Activated CD8-positive, alpha-beta memory T cell treated with anti-CD3 and anti-CD28 coated beads for 4 hours (primary cell): ENCODE results near the gene PTPN22.

Source experiments
- DNase-seq, 2 donors: peaks; one replicate each; pipeline ENCODE4 v3.0.0-alpha.2; 2020; ENCODE audit warnings: low read depth in 2 of 2

The PTPN22 gene

DNA sequence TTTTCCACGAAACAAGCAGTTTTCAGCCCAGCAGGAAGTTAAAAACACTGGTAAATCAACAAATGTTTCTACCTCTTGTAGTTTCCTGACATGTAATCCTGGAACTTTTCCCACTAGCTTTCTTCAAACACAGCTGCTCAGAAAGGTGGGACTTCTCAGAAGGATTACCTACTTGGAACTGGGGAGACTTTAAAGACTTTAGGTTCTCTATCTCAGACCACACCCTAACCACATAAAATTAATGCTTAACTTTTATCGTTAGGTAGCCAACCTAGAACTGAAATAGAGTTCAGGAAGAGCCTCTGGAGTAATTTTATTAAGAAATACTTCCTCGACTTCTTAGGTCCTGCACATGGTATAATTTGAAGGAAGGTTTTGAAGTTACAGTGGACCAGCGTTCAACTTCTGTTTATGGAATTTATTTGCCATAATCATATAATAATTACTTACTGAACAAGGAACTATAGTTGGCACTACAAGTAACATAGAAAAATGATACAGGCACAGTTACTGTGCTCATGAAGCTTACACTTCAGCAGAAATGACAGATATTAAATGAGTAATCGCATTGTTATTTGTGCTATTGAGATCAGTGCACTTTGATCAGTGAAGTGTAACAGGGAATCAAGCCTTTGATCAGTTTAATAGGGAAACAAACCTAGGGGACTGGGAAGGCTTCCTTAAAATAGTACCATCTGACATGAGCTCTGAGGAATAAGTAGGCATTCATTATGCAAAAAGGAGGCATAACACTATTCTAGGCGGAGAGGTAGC, 16.1 kb upstream of the PTPN22 start, which contains the start of gene BCL2L15:
Gene BCL2L15 (minus strand): TSS at position 180 of the 774 bp plus-strand sequence. CDS start 206 bp downstream, outside the sequence.
- no peak for DNase-seq

- DNase-seq, result no peak
Measured at GRCh38 chr1:113886417-113887401, 15.2 kb upstream of the PTPN22 start.

DNA sequence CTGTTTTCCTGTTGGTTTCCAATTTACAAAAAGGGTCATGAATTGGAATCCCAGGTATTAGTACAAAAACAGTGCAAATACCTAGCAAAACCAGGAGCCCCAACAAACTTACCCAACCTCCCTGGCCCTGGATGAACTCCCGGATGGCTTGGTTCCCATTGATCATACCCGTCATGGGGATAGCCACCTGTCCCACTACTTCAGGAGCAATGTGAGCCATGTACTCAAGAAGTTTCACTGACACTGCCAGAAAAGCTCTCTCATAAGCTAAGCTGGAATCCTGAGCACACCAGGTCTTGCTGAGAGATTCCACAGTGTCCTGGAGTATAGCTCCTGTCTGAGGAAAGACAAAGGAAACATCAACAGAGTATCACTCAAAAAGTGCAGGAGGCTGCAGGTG, 10.1 kb upstream of the PTPN22 start:
- no peak for DNase-seq

DNA sequence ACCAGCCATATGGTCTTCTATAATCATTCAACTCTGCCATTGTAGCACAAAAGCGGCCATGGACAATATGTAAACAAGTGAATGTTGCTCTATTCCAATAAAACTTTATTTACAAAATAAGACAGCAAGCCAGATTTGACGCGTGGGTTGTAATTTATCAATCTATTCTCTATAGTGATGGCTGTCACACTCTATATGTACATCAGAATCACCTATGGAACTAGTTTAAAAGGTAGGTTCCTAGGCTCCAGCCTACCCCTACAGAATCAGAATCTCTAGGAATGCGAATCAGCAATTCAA, 8.2 kb upstream of the PTPN22 start:
- DNase-seq, result no peak

GRCh38 chr1:113876176-113876575, 4.7 kb upstream of the PTPN22 start:
- no peak for DNase-seq

- no peak for DNase-seq
Measured at GRCh38 chr1:113875714-113876113, 4.2 kb upstream of the PTPN22 start.

GRCh38 chr1:113874012-113874879, 2.7 kb upstream of the PTPN22 start:
- no peak for DNase-seq

GRCh38 chr1:113872219-113872935, 865 bp upstream of the PTPN22 start:
- no peak for DNase-seq

GRCh38 chr1:113870778-113871177, 734 bp downstream of the PTPN22 start:
- no peak for DNase-seq

- no peak for DNase-seq
Measured at GRCh38 chr1:113868387-113869083, 3.0 kb downstream of the PTPN22 start.

DNA sequence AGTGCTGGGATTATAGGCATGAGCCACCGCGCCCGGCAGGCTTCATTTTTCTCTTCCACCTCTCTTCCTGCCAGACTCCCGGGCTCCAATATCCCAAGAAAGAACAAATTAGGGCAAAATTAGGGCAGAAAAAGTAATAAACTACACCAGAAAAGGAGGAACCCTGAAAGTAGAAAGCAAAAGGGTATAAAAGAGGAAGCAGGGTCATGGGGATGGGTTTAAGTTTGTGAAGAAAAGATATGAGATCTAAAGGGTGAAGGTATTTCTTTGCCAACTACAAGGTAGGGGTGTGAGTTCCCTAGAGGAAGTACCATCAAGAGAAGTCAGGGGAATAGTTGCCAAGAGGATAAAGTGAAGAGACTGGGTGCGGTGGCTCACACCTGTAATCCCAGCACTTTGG, 9.9 kb downstream of the PTPN22 start:
- DNase-seq, result no peak

DNA sequence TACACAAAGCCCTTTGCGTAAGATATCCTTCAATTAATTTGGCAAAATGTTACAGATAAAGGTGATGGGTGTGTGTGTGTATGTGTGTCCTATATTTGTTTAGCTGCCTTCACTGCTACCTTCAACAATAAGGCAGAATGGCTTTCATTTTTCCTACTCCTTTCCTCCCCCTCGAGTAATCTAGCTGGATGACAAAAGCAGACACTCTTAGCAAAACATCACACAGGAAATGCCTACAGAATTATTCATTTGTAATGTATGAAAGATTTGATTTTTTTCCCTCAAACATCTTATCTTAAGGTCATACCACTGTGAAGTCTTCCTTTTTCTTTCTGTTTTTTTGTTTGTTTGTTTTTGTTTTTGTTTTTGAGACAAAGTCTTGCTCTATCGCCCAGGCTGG, 10.6 kb downstream of the PTPN22 start:
- no peak for DNase-seq

GRCh38 chr1:113859478-113860175, 11.9 kb downstream of the PTPN22 start:
- DNase-seq, result no peak

DNA sequence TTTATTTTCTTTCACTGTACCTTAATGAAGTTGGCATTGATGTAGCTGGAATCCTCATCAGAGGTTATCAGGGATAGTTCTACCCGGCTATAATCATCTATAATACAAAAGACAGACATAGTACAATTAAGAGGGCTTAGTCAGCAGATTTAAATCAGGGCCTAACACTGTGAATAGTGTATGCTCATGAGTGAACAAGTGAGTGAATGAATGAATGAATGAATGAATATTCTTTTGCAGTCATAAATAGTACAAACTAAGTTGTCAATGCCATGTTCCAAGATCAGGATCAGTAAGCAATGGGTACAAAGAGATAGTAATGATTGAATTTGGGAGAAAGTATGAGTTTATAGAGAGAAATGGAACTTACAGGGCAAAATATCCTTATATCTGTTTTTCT, 12.5 kb downstream of the PTPN22 start:
- DNase-seq, result no peak

DNA sequence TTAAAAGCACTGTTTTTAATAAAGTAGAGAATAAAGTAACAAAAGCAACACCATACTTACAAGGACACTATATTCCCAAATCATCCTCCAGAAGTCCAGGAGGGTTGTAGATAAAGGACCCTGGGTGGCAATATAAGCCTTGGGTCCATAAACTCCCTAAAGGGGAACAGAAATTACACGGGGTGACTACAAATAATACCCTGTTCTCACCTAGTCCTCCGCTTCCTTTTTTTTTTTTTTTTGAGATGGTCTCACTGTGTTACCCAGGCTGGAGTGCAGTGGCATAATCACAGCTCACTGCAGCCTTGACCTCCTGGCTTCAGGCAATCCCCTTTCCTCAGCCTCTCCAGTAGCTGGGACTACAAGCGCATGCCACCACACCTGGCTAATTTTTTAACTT, 13.1 kb downstream of the PTPN22 start:
- no peak for DNase-seq

DNA sequence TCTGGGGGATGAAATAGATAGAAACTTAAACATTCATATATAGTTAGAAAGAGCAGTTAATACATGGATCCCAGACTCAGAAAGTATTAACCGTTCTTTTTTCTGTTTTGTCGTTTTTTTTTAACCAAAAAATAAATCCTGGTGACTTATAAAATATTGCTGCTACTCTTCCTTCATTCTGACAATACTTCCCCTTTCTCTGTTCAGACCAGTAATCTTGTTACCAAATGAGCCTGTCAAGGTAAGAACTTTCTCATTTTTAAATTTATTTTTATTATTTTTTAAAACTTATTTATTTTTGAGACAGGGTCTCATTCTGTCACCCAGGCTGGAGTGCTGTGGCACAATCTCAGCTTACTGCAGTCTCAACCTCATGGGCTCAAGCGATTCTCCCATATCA, 13.7 kb downstream of the PTPN22 start:
- DNase-seq, result no peak

DNA sequence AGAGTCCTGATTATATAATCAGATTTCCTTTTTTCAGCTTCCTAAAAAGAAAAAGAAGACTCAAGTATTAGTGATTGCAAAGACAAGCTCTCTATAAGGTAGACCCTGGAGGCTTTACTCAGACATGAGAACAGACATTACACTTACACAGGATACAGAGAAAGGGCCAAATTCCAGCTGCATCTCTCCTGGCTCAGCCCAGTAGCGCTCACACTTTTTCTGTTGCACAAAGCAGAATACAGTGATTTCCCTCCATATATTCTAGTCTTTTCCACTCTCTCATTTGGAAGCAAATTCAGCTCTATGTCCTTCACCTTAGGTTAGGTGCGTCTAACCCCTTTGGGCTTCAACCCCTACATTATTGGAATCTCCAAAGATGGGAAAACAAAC, 15.1 kb downstream of the PTPN22 start:
- DNase-seq, result no peak

DNA sequence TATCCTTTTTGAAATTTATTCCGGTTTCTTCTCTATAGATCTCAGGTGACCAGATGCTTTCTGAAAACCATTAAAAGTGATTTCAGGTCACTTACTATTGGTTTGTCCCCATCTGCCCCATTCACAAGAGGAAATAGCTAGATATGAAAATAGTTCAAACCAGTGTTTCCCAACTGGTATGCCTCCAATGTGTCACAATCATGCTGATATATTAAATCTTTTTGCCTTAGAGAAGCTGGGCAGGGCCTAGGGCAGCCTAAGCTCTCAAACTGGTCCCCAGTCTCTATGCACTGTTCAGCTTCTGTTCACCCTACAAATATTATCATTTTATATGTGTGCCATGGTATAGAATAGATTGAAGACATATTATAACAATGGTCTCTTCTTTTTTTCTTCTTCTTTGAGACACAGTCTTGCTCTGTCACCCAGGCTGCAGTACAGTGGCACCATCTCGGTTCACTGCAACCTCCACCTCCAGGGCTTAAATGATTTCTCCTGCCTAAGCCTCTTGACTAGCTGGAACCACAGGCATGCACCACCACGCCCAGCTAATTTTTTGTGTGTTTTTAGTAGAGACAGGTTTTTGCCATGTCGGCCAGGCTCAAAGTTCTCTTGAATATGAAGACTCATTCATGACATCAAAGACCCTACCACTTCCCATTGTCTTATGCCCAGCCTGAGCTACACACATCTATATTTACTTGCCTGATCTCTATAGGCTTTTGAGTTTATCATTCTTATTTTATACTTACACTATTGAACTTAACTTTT, 15.7 kb downstream of the PTPN22 start:
- no peak for DNase-seq

DNA sequence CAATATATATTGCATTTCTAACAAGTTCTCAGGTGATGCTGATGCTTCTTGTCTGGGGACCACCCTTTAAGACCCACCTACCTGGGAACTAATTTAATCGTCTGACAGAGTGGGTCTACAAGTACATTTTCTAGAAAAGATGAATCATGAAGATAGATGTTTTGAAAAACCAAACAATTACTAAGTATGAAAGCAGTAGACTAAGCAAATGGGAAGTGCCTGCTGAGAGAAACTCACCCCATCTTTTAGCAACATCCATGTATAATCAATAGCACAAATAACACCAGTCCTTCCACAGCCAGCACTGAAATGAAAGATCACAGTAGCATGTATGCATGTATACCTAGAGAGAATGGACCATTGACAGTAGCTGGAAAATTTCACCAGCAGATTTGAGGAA, 17.3 kb downstream of the PTPN22 start:
- no peak for DNase-seq
